ENCODE measurements around the gene OR2J2.
"Not testable (repeated sequence)": the region's sequence is repeated elsewhere in the genome, so short reads cannot be mapped to it uniquely, and the experiment has no call there.

- not testable (repeated sequence) for TF ChIP-seq CTCF (conservative IDR thresholded peaks at IDR 0.05 in 1 of 2, IDR thresholded peaks at IDR 0.05 in 1 of 2; ENCODE audit: extremely low read depth in 1 of 2, insufficient read depth in 1 of 2, low read depth in 1 of 2, low read length in 2 of 2); EZH2 (IDR thresholded peaks at IDR 0.05; ENCODE audit: borderline replicate concordance, low read length)
These were observed at the start of gene OR2J2 for GRCh38 chr6:29170607-29171006.

All from mammary epithelial cell (primary cell).